IMR-90 (cell line): ENCODE data around the gene MPST.

ENCODE experiments used
- CEBPB ChIP-seq: IDR thresholded peaks from 2 replicates; pipeline ENCODE4 v1.6.1; 2012; ENCODE audit warnings: low read depth, low read length, improper control_type of control experiment
- CHD1 ChIP-seq: IDR thresholded peaks from 2 replicates; pipeline ENCODE4 v1.6.1; 2012; ENCODE audit warnings: low read depth, low read length, improper control_type of control experiment
- FOS ChIP-seq: fragments of 150-350 bp; IDR thresholded peaks from 2 replicates; pipeline ENCODE4 v1.6.1; 2016; ENCODE audit warnings: low read depth, low read length
- MAFK ChIP-seq: IDR thresholded peaks from 2 replicates; pipeline ENCODE4 v1.6.1; 2012; ENCODE audit warnings: low read depth, low read length, improper control_type of control experiment
- MAZ ChIP-seq: IDR thresholded peaks from 2 replicates; pipeline ENCODE4 v1.6.1; 2012; ENCODE audit warnings: low read depth, mild to moderate bottlenecking, low read length, improper control_type of control experiment, moderate library complexity, borderline replicate concordance
- NFE2L2 ChIP-seq: fragments of 150-350 bp; IDR thresholded peaks from 2 replicates; pipeline ENCODE4 v1.6.1; 2016; ENCODE audit warnings: low read depth, mild to moderate bottlenecking, low read length
- POLR2A ChIP-seq: IDR thresholded peaks from 2 replicates; pipeline ENCODE4 v1.6.1; 2012; ENCODE audit warnings: mild to moderate bottlenecking, low read depth, low read length
- RAD21 ChIP-seq: IDR thresholded peaks from 2 replicates; pipeline ENCODE4 v1.6.1; 2012; ENCODE audit warnings: low read length, improper control_type of control experiment
- RCOR1 ChIP-seq: IDR thresholded peaks from 2 replicates; pipeline ENCODE4 v1.6.1; 2012; ENCODE audit warnings: mild to moderate bottlenecking, low read length, improper control_type of control experiment; ENCODE audit not compliant: insufficient replicate concordance
- RFX5 ChIP-seq: IDR thresholded peaks from 2 replicates; pipeline ENCODE4 v1.8.0; 2012; ENCODE audit warnings: low read depth, mild to moderate bottlenecking, low read length, moderate library complexity
- SMC3 ChIP-seq: fragments of 150-350 bp; IDR thresholded peaks from 2 replicates; pipeline ENCODE4 v1.6.1; 2016; ENCODE audit warnings: low read depth, mild to moderate bottlenecking, antibody characterized with exemption, low read length, moderate library complexity
- TF ChIP-seq, protein P1 (sequence below): conservative IDR thresholded peaks from 2 replicates; pipeline ENCODE4 v1.5.1; 2012; ENCODE audit warnings: mild to moderate bottlenecking, low read depth, low read length, improper control_type of control experiment
- TF ChIP-seq, protein P2 (sequence below): fragments of 150-350 bp; IDR thresholded peaks from 2 replicates; pipeline ENCODE4 v1.6.1; 2017; ENCODE audit warnings: mild to moderate bottlenecking, antibody characterized with exemption, low read length, low read depth
- TF ChIP-seq, protein P3 (sequence below): fragments of 150-350 bp; IDR thresholded peaks from 2 replicates; pipeline ENCODE4 v1.6.1; 2016; ENCODE audit warnings: low read depth, mild to moderate bottlenecking, low read length, moderate library complexity, borderline replicate concordance

DNA sequence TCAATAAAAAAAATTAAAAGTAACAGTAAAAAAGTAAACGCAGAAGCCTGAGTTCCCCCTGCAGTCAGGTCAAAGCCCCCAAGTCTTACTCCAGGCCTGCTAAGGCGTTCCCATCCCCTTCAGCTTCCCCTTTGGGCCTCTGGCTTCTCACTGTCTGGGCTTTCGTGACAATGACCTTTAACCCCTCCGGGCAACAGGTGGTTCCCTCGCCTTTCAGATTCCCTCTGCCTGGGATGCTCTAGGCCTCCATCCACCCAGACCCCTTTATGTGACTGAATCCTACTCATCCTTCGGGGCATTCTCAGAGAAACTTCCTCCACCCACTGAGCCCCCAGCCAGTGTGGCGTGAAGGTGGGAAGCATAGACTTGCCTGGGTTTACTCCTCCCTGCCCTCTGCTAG, 8.0 kb downstream of the MPST start:
- TF ChIP-seq POLR2A: no peak
- TF ChIP-seq, protein P1, sequence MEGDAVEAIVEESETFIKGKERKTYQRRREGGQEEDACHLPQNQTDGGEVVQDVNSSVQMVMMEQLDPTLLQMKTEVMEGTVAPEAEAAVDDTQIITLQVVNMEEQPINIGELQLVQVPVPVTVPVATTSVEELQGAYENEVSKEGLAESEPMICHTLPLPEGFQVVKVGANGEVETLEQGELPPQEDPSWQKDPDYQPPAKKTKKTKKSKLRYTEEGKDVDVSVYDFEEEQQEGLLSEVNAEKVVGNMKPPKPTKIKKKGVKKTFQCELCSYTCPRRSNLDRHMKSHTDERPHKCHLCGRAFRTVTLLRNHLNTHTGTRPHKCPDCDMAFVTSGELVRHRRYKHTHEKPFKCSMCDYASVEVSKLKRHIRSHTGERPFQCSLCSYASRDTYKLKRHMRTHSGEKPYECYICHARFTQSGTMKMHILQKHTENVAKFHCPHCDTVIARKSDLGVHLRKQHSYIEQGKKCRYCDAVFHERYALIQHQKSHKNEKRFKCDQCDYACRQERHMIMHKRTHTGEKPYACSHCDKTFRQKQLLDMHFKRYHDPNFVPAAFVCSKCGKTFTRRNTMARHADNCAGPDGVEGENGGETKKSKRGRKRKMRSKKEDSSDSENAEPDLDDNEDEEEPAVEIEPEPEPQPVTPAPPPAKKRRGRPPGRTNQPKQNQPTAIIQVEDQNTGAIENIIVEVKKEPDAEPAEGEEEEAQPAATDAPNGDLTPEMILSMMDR: no peak
- TF ChIP-seq SMC3: no peak
- no peak for TF ChIP-seq RAD21
- TF ChIP-seq, protein P2, sequence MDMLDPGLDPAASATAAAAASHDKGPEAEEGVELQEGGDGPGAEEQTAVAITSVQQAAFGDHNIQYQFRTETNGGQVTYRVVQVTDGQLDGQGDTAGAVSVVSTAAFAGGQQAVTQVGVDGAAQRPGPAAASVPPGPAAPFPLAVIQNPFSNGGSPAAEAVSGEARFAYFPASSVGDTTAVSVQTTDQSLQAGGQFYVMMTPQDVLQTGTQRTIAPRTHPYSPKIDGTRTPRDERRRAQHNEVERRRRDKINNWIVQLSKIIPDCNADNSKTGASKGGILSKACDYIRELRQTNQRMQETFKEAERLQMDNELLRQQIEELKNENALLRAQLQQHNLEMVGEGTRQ: no peak
- TF ChIP-seq MAFK: no peak
- no peak for TF ChIP-seq FOS
- TF ChIP-seq NFE2L2: no peak
- no peak for TF ChIP-seq RCOR1
- TF ChIP-seq, protein P3, sequence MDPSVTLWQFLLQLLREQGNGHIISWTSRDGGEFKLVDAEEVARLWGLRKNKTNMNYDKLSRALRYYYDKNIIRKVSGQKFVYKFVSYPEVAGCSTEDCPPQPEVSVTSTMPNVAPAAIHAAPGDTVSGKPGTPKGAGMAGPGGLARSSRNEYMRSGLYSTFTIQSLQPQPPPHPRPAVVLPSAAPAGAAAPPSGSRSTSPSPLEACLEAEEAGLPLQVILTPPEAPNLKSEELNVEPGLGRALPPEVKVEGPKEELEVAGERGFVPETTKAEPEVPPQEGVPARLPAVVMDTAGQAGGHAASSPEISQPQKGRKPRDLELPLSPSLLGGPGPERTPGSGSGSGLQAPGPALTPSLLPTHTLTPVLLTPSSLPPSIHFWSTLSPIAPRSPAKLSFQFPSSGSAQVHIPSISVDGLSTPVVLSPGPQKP: no peak
- TF ChIP-seq CHD1: no peak
- TF ChIP-seq MAZ: no peak
- no peak for TF ChIP-seq CEBPB
- no peak for TF ChIP-seq RFX5
